Measurements from ENCODE around the gene ADGRF1.
"Not testable (repeated sequence)": the region's sequence is repeated elsewhere in the genome, so short reads cannot be mapped to it uniquely, and the experiment has no call there.

ADGRF1 gene

DNA sequence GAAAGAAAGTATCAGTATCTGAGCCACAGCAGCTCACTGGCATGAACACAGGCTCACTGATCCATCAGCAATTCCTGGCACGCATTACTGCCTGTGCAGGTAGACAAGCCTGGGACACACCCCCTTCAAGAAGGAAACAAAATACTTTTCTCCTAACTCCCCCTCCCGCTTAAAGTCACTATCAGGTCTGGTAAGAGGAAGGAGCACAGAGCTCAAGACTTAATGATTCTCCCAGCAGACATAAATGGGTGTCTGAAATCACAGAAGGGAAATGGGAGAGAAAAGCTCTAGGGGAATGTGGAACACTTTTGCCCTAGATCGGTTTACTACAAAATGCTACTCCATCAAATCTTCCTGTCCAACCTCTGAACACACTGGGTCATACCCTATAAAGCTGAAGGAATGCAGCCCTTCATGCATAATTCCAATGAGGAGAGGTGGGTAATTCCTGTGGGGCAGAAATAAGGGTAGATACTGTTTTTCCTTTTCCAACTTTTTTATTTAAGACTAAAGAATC is at the start of gene ADGRF1:
Gene ADGRF1, minus strand, starts transcription at position 58 of the 517 bp plus-strand sequence. CDS start 13,271 bp downstream, outside the sequence.
- no peak for DNase-seq

DNA sequence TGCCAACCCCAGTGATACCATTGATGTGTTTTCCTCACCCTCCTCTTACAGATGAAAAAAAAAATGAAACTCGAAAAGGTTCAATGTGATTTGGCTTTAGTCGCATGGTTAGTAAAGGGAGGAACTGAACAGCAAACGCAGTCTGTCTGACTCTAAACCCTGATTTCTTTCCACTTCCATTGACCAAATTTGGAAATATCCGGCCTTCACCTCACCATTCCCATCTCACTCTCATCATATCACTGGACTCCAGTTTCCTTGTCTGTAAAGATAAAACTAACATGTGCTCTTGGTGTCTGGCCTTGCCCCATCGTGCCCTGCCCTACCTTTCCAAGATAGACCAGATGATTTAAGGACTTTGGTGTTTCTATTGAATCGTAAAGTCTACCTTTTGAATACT is 48.7 kb upstream of the ADGRF1 start:
- no peak for DNase-seq

DNA sequence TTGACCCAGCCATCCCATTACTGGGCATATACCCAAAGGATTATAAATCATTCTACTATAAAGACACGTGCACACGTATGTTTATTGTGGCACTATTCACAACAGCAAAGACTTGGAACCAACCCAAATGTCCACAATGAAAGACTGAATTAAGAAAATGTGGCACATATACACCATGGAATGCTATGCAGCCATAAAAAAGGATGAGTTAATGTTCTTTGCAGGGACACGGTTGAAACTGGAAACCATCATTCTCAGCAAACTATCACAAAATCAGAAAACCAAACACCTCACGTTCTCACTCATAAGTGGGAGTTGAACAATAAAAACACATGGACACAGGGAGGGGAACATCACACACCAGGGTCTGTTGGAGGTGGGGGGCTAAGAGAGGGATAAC is 47.3 kb upstream of the ADGRF1 start:
- DNase-seq = not testable (repeated sequence)

DNA sequence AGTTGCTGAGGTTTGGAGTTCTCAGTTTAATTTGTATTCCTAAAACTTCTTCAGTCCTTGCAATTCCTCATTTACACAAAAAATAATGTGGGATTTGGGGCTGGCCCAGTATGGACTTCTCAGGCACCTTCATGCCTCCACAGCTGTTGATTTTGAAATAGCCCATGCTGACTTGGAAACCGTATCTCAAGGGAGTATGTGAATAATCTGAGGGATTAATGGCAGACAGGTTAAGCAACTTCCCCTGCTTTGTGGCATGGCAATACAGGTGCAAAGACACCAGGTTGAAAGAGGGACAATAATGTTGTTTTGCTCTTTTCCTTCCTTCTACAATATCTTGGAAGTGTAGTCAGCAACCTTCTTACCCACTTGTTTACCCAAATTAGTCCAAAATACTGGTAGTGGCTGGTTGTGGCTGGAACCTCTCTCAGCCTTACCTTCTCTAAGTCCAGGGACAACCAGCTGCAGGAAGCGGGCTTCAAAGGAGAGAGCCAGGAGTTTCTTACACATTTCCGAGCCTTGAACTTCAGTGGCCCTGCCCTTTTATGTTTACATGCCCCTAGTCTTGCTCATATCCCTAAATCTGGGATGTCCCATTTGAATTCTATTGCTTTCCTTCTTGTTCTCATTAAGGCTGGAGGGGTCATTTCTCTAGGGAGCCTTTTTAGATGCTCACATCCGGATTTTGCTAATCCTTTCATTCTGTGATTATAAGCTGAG is 44.1 kb upstream of the ADGRF1 start:
- DNase-seq = no peak

DNA sequence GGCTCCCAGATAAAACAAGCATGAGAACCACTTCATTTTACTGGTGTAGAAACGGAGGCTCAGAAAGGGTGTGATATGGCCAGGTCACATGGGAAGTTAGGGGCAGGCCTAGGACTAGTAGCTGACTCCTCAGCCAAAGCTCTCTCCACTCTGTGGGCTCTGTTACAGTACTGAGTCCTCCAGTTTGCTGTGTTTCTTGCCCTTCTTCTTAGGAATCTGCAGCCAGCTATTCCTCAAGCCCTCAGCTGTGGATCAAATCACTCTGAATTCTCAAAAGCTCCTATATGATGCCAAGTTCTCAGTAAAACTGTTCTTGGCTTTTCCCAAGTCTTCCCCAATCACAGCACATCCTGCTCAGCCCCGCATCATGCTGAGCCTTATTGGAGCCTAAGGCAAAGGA is 42.5 kb upstream of the ADGRF1 start:
- no peak for DNase-seq

DNA sequence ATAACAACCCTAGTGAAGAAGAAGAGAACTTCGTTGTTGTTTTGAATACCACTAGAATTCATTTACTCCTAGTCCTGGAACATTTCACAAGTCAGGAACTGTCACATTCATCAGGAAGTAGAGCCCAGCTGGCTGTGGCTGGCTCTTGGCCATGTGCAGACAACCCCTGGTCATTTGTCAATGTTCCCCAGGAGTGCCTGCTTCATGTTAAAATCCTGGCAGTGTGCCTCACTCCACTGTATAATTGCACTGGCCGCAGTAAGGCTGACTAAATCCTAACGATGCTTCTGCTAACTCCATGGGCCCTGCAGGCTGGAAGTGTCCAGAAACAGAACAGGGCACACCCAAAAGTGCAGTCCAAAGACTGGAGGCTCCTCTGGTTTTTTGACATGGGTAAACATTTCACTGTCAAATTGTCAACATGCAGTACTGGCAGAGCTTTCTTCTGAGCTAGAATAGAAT is 41.5 kb upstream of the ADGRF1 start:
- DNase-seq = peak in 1 of 2 experiments; percentile 2

DNA sequence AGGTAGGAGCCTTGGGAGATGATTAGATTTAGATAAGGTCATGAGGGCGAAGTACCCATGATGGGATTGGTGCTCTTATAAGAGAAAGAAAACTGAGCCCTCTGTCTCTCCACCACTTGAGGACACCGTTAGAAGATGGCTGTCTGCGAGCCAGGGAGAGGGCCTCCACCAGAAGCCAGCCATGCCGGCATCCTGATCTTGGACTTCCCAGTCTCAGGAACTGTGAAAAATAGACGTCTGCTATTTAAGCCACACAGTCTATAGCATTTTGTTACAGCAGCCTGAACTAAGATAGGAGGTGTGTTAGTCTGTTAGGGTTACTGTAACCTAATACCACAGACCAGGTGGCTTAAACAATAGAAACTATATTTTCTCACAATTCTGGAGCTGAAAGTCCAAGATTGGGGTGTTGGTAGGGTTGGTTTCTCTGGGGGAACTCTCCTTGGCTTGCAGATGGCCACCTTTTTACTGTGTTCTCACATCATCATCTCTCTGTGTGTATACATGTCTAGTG is 38.0 kb upstream of the ADGRF1 start:
- no peak for DNase-seq

DNA sequence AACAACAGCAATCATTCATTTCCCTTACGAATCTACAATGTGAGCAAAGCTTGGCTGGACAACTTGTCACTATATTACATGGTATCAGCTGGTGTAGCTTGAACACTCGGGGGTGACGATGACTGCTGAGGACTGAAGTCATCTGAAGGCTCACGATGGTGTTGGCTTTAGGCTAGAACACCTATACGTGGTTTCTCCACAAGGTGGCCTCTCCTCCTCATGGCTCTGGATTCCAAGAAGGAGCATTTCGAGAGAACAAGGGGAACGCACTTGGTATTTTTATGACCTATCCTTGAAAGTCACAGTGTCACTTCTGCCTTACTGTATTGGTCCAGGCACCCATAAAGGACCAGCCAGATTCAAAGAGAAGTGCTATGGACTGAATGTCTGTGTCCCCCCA is 37.5 kb upstream of the ADGRF1 start:
- no peak for DNase-seq

DNA sequence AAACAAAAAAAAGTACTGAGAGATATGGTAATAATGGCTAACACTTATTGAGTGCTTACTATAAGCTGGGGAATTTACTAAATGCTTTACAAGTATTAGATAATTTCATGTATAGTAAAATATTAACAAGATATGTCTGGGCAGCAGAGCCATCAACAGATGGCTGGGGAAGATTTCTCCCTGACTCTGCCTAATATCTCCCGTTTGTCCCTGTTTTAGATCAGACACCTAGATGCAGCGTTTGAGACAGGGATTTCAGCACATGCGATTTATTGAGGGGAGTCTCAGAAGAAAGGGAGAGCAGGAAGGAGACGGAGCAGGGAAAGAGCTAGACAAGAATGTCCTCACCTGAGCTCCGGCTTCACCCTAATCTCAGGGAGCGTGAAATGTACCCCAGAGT is 36.9 kb upstream of the ADGRF1 start:
- DNase-seq = no peak

DNA sequence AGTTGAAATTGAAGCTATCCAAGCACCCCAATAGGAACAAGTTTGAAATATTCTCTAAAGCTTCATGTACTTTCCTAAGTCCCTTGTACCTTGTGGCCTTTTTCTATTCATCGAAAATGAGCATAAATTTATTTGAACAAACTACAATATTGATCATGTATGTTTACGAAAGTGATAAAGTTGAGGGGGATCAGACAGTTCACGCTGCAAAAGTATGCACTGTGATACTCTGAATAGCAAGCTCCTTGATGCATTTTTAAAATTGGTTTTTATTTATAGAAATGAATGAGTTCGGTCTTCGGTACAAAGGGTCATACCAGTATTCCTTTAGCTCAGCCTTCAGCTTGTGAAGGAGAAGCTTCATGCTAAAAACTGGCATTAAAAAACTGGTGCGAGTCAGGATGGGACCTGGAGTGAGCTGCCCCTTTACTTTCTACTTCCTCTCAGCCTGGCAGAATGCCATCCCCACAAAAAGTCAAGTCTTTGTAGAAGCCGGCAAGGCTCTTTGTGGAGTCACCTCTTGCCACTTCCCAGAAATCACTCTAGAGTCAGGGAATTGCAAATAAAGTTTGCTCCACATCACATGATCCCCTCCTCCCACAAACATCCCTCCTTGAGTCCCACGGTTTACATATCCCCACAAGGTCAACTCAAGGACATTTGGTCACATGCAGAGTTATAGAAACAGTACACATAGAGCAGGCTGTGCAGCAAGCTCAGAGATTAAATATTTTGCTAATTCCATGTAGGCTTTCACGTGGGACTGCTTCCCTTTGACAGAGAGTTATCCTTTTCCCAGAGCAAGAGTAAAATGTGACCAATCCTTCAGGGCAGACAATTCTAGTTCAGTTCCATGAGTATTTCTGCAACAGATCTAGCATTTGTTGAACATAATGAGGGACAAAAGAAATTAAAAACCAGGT is 34.6 kb upstream of the ADGRF1 start:
- no peak for DNase-seq

DNA sequence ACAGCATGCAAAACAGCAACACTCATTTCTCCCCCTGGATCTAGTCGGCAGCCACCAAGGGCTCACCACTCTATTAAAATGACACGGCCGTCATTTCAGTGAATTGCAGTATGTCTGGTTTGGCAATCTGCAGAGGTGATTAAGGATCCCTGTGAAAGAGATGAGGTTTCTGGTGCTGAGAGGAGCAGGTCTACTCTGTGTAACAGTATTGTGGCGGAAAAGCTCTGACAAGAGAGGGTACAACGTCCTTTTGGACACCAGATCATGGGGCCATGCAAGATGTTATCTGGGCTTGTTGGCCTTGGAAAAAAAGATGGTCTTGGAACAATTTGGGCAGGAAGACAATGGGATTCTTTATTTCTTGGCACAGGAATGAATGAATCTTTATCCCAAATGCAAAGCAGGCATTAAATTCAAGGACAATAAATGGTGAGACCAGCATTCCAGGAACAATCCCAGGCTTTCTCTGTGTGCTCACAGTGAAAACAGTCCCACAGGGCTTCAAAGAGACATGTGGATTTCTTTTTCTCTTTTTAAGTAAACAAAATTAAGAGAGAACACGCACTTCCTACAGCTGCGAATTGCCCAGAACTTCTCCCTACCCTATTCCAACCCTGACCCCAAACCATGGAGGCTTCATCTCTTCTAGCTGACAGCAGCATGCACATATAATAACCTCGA is 33.7 kb upstream of the ADGRF1 start:
- no peak for DNase-seq

DNA sequence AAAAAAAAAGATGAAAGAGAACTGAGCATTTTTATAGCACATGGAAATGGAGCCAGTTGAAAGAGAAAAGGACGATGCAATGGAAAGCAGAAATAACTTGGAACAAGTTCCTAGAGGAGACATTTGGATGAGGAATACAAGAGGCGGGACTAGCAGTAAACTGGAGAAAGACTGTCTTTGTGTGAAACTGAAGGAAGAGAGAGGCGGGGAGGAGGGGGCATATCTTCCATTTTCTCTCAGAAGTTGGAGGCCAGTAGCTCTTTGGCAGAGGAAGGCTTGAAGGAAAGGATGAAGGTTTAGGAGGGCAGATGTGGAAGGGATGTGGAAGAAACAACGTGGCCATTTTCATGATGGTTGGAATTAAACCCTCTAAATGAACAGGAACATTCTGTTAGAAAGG is 33.0 kb upstream of the ADGRF1 start:
- DNase-seq = no peak

DNA sequence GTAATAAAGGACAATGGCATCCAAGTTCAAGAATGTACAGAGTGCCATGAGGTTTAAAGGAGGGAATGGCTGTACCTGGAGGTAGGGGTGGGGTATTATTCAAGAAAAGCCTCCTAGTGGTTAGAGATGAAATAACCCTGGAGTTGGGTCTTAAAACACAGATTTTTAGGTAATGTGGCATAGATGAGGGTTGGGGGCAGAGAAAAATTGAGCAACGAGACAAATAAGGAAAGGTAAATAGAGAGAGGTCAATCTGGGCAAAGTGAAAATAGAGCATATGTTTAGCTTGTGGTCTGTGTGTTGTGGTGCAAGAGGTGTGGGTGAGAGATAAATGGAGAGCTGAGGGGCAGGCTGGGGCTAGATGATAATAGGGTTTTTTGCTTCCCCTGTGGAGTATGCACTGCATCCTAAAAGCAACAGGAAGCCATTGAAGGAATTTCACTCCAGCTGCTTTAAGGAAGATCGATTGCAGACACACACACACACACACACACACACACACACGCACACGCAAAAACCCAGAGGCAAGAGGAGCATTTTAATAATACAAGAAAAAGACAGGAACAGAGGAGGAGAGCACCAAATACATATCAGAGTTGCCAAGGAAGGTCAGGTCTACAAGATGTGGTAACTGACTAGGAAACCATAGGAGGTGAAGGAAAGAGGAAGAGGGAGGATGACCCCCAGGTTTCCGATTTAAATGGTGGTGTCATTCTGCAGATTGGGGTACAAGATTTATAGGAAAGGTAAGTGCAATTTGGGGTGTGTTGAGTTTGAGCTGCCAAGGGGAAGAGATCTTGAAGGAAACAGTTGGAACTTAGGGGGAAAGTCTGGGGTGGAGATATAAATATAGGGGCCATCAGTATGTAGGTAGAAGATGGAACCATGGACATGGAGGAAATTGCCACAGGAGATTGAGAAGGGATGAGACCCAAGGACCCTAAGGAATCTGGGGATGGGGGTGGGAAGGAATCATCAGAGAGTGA is 31.3 kb upstream of the ADGRF1 start:
- no peak for DNase-seq

DNA sequence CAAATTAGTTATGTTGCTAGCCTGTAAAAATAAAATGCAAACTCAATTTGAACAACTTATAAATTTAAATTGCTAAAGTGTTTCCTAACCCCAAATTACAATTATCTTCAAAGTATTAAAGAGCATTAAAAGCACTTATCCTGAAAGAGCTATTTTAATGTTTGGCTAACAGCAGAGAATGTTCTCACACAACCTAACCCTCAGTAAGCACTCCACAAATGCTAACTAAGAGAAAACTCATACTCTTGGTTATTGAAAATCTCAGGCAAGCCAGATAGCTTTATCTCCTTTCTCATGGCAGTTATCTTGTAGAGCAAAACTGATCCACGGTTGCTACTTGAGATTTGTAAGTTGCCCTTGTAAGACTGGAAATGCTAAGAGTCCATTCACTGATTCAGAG is 30.5 kb upstream of the ADGRF1 start:
- DNase-seq = no peak

DNA sequence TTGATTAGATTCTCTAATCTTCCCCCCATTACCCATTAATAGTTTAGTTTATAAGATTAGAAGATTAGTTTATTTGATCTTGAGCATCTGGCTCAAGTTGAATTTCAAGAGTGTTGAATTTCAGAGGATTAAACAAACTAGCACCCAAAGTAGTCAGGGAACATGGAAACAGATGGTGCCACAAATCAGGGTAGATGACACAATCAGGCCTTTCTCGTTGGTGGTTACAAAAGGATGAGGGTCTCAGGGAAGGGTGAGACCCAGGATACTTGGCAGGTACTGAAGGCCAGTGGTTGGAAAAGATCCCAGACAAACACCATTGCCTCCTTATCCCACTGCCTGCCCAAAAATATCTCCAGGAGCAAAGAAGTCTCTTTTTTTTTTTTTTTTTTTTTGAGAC is 29.5 kb upstream of the ADGRF1 start:
- DNase-seq = no peak

DNA sequence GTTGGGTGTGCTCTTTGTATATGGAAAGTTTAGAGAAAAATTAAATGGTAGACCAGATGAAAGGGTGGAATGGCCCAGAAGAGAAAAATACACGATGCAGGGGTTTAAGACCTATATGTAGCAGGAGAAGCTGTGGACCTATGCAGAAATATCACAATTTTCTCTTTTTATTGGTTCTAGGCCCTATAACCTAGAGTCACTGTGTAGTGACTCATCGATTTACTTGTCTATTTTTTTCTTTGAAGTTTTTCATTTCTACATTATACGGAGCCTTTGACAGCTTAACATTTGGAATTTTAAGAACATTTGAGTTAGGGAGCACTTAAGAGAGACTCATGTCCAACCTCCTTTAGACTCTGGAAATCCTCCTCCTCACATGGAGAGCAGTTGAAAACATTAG is 28.3 kb upstream of the ADGRF1 start:
- no peak for DNase-seq

DNA sequence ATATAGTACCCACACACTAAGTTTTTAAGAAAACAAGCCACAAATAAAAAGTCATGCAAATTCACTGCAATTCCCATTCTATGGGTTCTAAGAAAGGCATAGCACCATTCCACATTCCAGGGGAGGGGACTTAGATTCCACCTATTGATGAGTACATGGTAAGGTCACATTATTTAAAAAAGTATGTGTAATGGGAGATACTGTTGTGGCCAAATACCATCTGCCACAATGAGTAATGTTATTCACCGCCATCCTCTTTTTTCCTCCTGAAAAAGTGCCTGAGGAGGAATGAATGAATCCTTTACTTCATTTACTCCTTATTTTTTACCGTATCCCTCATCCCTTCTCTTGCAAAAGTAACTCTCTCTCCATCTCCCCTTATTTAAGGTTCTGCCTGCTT is 27.0 kb upstream of the ADGRF1 start:
- DNase-seq = no peak

DNA sequence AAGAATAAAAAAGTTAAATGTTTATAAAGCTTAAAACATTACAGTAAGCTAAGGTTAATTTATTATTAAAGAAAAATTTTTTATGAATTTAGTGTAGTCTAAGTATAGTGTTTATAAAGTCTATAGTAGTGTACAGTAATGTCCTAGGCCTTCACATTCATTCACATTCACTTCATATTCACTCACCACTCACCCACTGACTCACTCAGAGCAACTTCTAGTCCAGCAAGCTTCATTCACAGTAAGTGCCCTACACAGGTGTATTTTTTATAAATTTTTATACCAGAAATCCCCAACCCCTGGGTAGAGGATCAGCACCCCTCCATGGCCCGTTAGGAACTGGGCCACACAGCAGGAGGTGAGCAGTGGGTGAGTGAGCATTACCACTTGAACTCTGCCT is 24.3 kb upstream of the ADGRF1 start:
- DNase-seq = no peak

DNA sequence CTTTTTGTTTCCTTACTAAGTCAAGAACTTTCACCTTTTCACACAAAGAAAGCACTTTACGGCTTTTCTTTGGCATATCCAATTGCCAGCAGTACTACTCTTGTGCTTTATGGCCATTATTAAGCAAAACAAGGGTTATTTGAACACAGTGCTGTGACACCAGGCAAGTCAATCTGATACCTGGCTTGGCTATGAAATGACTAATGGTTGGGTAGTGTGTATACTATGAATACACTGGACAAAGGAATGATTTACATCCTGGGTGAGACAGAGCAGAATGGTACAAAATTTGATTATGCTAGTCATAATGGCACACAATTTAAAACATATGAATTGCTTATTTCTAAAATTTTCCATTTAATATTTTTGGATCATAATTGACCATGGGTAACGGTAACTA is 22.1 kb upstream of the ADGRF1 start:
- no peak for DNase-seq

DNA sequence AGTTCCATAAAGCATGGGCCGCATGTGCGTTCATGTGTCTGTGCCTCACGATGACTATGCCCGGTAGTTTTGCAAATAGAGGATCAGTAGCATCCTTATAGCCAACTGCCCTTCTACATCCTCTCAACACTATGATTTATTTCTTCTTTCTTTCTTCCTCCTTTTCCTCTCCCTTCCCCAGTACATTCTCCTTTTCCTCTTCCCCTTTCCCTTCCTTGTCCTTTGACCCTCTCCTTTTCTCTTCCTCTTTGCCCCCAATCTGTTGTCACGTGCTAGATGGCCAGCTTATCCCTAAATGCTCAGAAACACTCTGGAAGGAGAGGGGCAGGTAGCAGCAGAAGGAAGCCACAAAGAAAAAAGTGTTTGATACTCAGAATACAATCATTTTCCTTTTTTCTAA is 20.2 kb upstream of the ADGRF1 start:
- DNase-seq = no peak

Data from NCI-H187 (cell line).